Measurements from ENCODE around the gene SH3RF1. TPM values are rescaled to one million over a fixed set of nuclear protein-coding genes. Genes with fewer than 3 reads are reported as not detected.

Gene SH3RF1
- total RNA-seq, 4 donors from 2014 or later: 5.9 to 41.2 (median 15.0) TPM

DNA sequence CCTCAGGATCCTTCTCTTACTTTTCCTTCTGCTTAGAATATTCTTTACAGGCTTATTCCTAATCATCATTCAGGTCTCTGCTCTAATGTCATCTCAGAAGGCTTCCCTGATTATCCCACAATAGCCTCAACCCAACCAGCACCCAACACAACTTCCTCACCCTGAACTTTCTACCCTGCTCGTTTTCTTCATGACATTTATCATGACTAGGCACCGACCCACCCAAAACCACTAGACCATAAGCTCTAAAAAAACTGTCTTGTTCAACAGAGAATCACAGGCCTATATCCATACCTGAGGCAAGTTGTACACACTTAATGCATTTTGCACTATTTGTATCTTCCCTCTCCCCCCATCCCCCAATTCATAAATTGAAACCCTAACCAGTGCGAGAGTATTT lies 95.3 kb downstream of the SH3RF1 start:
- Histone ChIP-seq H3K36me3 (no peaks in the 10 kb centered on the region), H3K27me3 (no peaks in the 10 kb centered on the region), H3K9me3 (no peaks in the 10 kb centered on the region), H3K4me3 (no peak overlapping the region), H3K27ac (no peak overlapping the region), H3K4me1 (no peaks in the 10 kb centered on the region)
- no peak for DNase-seq
- TF ChIP-seq, protein P1, sequence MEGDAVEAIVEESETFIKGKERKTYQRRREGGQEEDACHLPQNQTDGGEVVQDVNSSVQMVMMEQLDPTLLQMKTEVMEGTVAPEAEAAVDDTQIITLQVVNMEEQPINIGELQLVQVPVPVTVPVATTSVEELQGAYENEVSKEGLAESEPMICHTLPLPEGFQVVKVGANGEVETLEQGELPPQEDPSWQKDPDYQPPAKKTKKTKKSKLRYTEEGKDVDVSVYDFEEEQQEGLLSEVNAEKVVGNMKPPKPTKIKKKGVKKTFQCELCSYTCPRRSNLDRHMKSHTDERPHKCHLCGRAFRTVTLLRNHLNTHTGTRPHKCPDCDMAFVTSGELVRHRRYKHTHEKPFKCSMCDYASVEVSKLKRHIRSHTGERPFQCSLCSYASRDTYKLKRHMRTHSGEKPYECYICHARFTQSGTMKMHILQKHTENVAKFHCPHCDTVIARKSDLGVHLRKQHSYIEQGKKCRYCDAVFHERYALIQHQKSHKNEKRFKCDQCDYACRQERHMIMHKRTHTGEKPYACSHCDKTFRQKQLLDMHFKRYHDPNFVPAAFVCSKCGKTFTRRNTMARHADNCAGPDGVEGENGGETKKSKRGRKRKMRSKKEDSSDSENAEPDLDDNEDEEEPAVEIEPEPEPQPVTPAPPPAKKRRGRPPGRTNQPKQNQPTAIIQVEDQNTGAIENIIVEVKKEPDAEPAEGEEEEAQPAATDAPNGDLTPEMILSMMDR (IDR thresholded peaks at IDR 0.05): no peak
- TF ChIP-seq POLR2A (IDR thresholded peaks at IDR 0.05): no peak
- intact Hi-C loops (cut with DNase I; ENCODE audit: low total_unique reads): no loop called here

DNA sequence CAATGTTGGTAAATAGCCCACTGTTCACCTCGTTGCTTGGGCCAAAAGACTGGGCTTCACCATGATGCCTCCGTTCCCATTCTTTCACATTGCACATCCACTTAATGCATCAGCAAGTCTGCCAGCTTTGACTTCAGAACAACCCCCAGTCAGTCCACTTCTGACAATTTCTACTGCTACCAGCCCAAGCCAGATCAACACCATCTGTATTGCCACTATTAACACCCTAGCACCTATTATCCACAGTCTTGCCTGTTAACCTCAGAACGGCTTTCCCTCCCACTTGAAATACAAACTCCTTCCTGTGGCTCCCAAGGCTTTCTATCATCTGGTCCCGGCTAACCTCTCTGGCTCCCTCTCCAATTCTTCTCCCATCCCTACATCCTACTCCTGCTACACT lies 95.7 kb downstream of the SH3RF1 start:
- Histone ChIP-seq H3K36me3 (no peaks in the 10 kb centered on the region), H3K4me3 (no peak overlapping the region), H3K27ac (no peak overlapping the region), H3K4me1 (no peaks in the 10 kb centered on the region), H3K9me3 (no peaks in the 10 kb centered on the region), H3K27me3 (no peaks in the 10 kb centered on the region)
- DNase-seq: no peak
- no peak for TF ChIP-seq POLR2A (IDR thresholded peaks at IDR 0.05)
- intact Hi-C loops (cut with DNase I; ENCODE audit: low total_unique reads): no loop called here

DNA sequence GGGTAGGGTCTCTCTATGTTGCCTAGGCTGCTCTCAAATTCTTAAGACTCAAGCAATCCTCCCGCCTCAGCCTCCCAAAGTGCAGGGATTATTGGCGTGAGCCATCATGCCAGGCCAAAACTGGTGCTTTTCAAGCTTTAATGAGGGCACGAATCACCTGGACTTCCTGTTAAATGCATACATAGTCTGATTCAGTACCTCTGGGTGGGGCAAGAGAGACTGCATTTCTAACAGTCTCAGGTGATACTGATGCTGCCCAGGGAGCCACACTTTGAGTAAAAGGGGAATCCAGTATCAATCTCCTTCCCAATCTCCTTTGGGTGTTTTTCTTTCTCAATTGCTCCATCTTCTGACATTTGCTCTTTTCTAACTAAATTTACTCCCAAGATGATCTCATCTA lies 96.5 kb downstream of the SH3RF1 start:
- TF ChIP-seq, protein P1 (IDR thresholded peaks at IDR 0.05): no peak
- TF ChIP-seq POLR2A (IDR thresholded peaks at IDR 0.05): no peak
- H3K9me3 ChIP-seq: no peaks in the 10 kb centered on the region
- intact Hi-C loops (cut with DNase I; ENCODE audit: low total_unique reads): no loop called here
- DNase-seq: no peak
- H3K27me3 ChIP-seq: no peaks in the 10 kb centered on the region
- H3K27ac ChIP-seq: no peak overlapping the region
- no peaks in the 10 kb centered on the region for H3K4me1 ChIP-seq
- H3K36me3 ChIP-seq: no peaks in the 10 kb centered on the region
- H3K4me3 ChIP-seq: no peak overlapping the region

DNA sequence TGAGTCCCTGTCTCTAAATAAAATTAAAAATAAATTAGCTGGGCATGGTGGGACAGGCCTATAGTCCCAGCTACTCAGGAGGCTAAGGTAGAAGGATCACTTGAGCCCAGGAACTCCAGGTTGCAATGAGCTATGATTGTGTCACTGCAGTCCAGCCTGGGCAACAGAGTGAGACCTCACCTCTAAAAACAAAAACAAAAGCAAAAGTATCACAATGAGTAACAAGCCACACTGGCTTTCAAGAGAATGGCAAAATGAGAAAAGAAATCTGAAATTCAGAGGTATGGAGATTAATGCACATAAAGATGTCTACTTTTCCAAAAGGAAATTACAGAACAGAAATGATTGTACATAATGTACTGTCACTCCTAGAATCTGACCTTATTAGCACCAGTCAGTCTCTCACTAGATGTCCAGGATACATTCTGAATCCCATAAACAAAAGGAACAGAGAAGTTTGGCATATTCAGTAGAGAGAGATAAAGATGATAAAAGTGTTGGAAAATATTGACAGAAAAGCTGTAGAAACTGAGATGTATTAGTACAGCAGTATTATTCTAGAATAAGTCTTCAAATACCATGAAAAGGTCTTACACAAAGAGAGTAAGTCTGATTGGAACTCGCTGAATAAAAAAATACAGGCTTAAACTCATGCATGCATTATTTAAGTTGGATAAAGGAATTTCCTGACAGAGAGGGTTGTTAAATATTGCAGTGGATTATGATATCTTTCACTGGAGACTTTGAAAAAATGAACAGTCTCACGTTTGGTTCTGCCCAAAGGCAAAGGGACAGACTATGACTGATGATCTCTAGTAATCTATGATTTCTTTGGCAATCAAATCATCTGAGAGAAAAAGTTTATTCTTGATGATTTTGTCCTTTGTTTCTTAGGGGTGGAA lies 102.5 kb downstream of the SH3RF1 start:
- H3K27ac ChIP-seq: no peak overlapping the region
- H3K36me3 ChIP-seq: no peaks in the 10 kb centered on the region
- no peak overlapping the region for H3K4me3 ChIP-seq
- H3K9me3 ChIP-seq: no peaks in the 10 kb centered on the region
- TF ChIP-seq POLR2A (IDR thresholded peaks at IDR 0.05): no peak
- no peaks in the 10 kb centered on the region for H3K27me3 ChIP-seq
- no peaks in the 10 kb centered on the region for H3K4me1 ChIP-seq
- DNase-seq: no peak
- intact Hi-C loops (cut with DNase I; ENCODE audit: low total_unique reads): no loop called here

DNA sequence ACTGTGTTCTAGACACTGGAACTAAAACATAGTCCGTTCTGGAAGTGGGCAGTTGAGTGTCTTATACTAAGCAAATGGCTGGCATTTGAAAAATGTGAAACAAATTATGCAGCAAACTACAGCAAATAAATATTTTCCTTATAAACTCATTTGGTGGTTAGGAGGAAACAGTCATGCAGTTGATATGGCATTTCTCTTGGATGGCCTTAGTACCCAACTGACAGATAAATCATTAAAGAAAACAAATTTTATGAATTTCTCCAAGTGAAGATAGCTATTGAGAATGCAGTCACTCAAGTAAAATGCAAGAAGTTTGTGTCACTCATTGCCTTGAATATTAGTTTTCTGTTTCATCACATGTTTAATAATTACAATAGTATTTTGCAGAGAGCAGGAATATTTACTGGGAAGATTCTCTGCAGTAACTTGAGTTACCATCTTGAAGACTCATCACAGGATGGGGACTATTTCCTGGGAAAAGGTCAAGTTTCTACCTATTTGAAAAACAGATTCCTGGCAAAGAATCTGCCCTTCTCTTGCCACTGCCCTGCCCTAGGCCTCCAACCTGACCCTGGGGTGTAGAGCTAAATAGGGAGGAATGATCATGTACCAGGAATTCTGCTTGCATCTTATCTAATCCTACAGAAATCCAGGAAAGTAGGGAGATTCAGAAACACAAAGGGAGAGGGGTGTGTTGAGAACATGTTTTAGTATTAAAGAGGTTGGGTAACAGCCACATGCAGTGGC lies 105.9 kb downstream of the SH3RF1 start:
- no peak for TF ChIP-seq POLR2A (IDR thresholded peaks at IDR 0.05)
- TF ChIP-seq, protein P1 (IDR thresholded peaks at IDR 0.05): no peak
- Histone ChIP-seq H3K27me3 (no peaks in the 10 kb centered on the region), H3K27ac (no peak overlapping the region), H3K9me3 (no peaks in the 10 kb centered on the region), H3K4me1 (no peaks in the 10 kb centered on the region), H3K4me3 (no peak overlapping the region), H3K36me3 (no peaks in the 10 kb centered on the region)
- no peak for DNase-seq
- intact Hi-C loops (cut with DNase I; ENCODE audit: low total_unique reads): no loop called here

Data from uterus (tissue), 4 donors.